ENCODE measurements around the gene NFATC2. TPM values are rescaled to one million over a fixed set of nuclear protein-coding genes. Genes with fewer than 3 reads are reported as not detected.

Gene NFATC2
- total and polyA plus RNA-seq, 8 donors: 1.5 to 8.3 (median 4.3) TPM

DNA sequence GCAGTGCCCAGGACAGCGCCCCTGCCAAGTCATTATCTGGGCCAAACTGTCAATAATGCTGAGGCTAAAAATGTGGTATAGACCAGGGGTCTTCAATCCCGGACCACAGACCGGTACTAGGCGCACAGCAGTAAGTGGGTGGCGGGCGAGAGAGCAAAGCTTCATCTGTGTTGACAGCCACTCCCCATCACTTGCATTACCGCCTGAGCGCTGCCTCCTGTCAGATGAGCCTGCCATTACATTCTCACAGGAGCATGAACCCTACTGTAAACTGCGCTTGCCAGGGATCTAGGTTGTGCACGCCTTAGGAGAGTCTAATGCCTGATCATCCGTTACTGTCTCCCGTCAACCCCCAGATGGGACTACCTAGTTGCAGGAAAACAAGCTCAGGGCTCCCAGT is 91.0 kb downstream of the NFATC2 start:
- no peak overlapping the region for H3K4me3 ChIP-seq
- TF ChIP-seq, protein P1, sequence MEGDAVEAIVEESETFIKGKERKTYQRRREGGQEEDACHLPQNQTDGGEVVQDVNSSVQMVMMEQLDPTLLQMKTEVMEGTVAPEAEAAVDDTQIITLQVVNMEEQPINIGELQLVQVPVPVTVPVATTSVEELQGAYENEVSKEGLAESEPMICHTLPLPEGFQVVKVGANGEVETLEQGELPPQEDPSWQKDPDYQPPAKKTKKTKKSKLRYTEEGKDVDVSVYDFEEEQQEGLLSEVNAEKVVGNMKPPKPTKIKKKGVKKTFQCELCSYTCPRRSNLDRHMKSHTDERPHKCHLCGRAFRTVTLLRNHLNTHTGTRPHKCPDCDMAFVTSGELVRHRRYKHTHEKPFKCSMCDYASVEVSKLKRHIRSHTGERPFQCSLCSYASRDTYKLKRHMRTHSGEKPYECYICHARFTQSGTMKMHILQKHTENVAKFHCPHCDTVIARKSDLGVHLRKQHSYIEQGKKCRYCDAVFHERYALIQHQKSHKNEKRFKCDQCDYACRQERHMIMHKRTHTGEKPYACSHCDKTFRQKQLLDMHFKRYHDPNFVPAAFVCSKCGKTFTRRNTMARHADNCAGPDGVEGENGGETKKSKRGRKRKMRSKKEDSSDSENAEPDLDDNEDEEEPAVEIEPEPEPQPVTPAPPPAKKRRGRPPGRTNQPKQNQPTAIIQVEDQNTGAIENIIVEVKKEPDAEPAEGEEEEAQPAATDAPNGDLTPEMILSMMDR (IDR thresholded peaks at IDR 0.05): no peak
- no peak overlapping the region for H3K27ac ChIP-seq
- intact Hi-C loops (cut with DNase I): no loop called here
- no peak for ATAC-seq
- no peak for DNase-seq
- H3K9me3 ChIP-seq: no peaks in the 10 kb centered on the region
- no peaks in the 10 kb centered on the region for H3K36me3 ChIP-seq
- peaks cover 3 to 4% (median 4%) of the 10 kb centered on the region in 3 donors for H3K4me1 ChIP-seq
- no peaks in the 10 kb centered on the region for H3K27me3 ChIP-seq
- no peak for FAIRE-seq
- 96% methylated on average over 12 of the region's 12 CpGs for WGBS, 2 donors

- intact Hi-C loops (cut with DNase I): no loop called here
- Histone ChIP-seq H3K4me3 (no peak overlapping the region), H3K4me1 (peaks cover 0 to under 1% (median 0%) of the 10 kb centered on the region in 3 donors), H3K36me3 (no peaks in the 10 kb centered on the region), H3K27ac (no peak overlapping the region), H3K27me3 (no peaks in the 10 kb centered on the region), H3K9me3 (no peaks in the 10 kb centered on the region)
- FAIRE-seq (no peak), DNase-seq (no peak), ATAC-seq (no peak)
- 85 to 86% methylated on average over 3 of the region's 3 CpGs for WGBS, 2 donors
- TF ChIP-seq, protein P1 (IDR thresholded peaks at IDR 0.05): no peak
Measured at GRCh38 chr20:51450984-51451383, 91.5 kb downstream of the NFATC2 start.

GRCh38 chr20:51450221-51450712 is 92.3 kb downstream of the NFATC2 start:
- no peaks in the 10 kb centered on the region for H3K36me3 ChIP-seq
- intact Hi-C loops (cut with DNase I): no loop called here
- no peak overlapping the region for H3K27ac ChIP-seq
- H3K4me3 ChIP-seq: no peak overlapping the region
- TF ChIP-seq, protein P1 (IDR thresholded peaks at IDR 0.05): no peak
- WGBS, 2 donors: 83 to 87% methylated on average over 5 of the region's 5 CpGs
- no peaks in the 10 kb centered on the region for H3K4me1 ChIP-seq
- H3K9me3 ChIP-seq: no peaks in the 10 kb centered on the region
- ATAC-seq (no peak), FAIRE-seq (no peak), DNase-seq (no peak)
- no peaks in the 10 kb centered on the region for H3K27me3 ChIP-seq

DNA sequence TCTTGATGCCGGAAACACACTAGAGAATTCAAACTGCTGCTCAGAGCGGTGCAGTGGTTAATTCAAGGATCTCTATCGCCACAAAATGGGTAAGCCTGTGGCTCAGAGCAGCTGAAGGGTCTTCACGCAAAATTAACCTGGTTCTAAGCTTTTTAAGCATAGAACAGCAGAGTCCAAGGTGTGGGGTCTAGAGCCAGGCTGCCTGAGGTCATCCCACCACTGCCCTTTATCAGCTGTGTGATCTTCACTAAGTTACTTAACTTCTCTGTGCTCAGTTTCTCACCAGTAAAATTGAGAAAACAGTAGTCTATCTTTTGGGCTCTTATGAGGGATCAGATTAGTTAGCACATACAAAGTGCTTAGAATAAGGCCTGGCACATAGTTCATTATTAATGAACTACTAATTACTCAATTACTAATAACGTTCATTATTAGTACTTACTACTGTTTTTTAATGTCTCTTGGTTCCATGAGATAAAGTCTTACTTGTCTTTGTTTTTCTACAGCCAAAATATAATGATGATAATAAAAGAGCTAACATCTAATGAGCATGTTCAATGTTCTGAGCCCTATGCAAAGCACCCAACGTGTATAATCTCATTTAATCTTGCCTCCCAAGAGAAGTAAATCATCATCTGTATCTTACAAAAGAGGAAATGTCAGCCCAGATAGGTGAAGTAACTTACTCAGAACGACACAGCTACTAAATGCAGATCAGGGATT is 92.9 kb downstream of the NFATC2 start:
- ATAC-seq: no peak
- 88 to 92% methylated on average over 7 of the region's 7 CpGs for whole genome bisulfite sequencing, 2 donors
- Histone ChIP-seq H3K36me3 (no peaks in the 10 kb centered on the region), H3K27me3 (no peaks in the 10 kb centered on the region), H3K9me3 (no peaks in the 10 kb centered on the region), H3K27ac (no peak overlapping the region), H3K4me1 (no peaks in the 10 kb centered on the region), H3K4me3 (no peak overlapping the region)
- TF ChIP-seq, protein P1 (IDR thresholded peaks at IDR 0.05): no peak
- intact Hi-C loops (cut with DNase I): no loop called here
- no peak for DNase-seq
- no peak for FAIRE-seq

GRCh38 chr20:51447765-51448148 is 94.8 kb downstream of the NFATC2 start:
- intact Hi-C loops (cut with DNase I): no loop called here
- 83 to 86% methylated on average over 5 of the region's 5 CpGs for WGBS, 2 donors
- no peak for DNase-seq

More at GRCh38 chr20:51447765-51448148, 94.8 kb downstream of the NFATC2 start:
- Histone ChIP-seq H3K27me3 (no peaks in the 10 kb centered on the region), H3K4me3 (no peak overlapping the region), H3K4me1 (no peaks in the 10 kb centered on the region), H3K9me3 (no peaks in the 10 kb centered on the region), H3K27ac (no peak overlapping the region), H3K36me3 (no peaks in the 10 kb centered on the region)
- no peak for FAIRE-seq
- ATAC-seq: no peak
- TF ChIP-seq, protein P1 (IDR thresholded peaks at IDR 0.05): no peak

Measured in pancreas (tissue), 10 donors.